HG03439 (cell line): ENCODE measurements around the gene CSMD2.
"Not testable (repeated sequence)": the region's sequence is repeated elsewhere in the genome, so short reads cannot be mapped to it uniquely, and the experiment has no call there.

ENCODE experiments used
- ATAC-seq: cut with Tn5 transposase; IDR thresholded peaks from one replicate; pipeline ENCODE4 v1.9.1; 2021; ENCODE audit warnings: mild to moderate bottlenecking, moderate library complexity; ENCODE audit not compliant: unreplicated experiment

The CSMD2 gene

DNA sequence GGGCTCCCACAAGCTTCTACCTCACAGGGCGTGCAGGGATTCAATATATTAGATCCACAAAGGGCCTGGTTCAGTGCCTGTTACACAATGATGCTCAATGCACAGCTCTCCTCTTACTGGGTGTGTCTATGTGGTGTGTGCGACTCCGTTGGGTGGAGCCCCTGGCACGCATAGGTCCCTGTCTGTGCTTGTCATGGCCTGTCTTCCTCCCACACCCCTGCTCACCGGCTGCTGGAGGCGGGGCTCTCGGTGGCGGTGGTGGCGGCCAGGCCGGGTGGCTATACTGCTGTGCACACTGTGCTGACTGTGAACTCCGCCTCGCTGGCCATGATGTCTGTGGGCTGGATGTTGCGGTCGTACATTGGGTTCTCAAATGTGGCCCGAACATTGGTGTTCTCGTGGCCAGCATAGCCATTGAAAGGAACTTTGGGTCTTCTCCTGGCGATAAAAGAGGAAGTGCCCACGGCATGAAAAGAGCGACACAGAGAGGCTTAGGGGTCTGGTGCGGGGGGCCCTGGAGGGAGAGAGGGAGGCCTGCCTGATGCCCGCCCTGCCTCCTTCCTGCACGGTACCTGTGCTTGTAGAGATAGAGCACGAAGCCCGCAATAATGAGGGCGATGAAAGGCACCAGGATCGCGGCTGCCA is 645.7 kb downstream of the CSMD2 start:
- ATAC-seq: no peak

DNA sequence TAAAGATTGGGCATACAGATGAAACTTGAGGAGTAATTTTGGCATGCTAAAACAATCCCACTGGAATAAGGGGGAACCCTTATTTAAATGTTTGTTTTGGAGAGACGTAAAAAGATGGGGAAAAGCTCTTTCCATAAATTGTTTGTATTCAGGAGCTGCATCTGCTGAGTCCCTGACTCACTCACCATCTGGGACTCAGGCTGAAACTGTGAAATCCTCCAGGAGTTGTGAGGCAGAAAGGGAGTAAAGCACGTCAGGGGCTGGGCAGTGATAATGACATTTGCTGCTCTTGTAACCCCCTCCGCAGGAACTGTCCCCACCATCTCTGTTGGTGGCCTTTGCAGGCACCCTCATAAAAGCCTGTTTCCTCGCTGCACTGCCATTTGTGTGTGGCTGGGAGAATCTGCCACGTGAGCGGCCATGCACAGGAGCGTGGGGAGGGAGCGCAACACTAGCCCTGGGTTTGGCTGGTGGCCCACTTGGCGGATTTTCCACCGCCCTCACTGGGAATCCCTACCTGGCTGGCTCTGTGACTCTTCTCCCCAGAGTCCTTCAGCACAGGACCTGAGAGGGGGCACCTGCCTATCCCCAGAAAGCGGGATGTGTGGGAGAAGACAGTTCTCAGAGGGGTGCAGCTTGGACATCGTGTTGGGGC is 647.3 kb downstream of the CSMD2 start:
- ATAC-seq: no peak

DNA sequence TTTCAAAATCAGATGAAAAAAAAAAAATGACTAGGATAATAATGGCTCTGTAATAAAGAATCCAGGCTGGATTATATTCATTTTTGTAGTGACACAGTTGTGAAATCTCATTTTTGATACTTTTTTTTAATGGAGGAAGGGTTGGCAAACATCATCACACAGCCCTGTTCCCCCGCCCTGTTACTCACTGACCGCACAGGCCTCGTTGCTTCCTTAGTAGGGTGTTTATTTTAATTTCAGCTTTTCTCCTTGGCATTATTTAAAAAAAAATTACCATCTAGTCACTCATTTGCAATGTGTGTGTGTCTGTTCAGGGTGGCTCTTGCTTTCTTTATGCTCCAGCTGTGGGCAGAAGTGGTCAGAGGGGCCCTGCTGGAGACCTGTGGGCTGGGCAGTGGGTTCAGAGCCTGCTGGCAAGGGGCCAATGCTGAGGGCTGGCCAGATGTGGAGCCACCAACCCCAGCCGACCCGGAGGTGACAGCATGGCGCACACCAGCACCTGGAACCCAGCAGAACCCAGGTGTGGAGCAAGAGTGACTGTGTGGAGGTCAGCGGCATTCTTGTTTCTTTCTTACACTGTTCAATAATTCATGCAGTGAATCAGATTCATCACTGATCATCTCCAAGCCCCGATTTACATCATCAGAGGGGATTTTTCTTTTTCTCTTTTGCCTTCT is 648.0 kb downstream of the CSMD2 start:
- no peak for ATAC-seq

DNA sequence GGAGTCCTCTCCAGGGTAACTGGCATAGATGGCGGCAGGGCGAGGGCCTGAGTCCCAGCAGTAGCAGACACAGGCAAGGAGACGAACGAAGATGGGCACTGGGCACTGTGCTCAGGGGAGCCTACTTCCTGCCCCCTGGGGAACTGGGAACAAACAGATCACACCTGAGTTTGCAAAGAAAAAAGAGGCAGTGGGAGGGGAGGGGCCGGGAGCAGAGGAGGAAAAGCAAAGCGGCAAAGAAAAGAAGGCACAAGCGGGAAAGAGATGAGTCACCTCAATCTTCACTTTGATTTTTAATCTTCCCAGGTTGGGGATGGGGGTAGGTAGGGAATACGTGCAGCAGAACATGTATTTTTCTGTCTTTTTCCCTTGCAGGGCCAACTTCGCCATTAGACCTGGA is 648.6 kb downstream of the CSMD2 start:
- no peak for ATAC-seq

DNA sequence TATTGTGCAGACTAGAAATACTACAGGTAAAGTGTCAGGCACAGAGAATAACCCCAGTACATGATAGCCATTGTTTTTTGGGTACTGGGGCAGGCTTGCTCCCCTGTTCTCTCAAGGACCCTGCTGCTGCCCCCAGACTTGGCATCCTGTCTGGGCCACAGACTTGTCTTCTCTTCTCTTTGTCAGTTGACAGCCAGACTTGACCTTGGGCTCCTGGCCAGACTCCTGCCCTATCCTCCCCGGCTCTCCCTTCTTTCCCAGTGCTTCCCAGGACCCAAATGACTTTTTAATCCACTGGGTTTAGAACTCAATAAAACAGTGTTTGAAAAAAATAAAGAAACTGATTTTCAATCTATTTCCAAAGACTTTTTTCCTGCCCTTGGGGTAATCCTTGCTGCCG is 649.4 kb downstream of the CSMD2 start:
- ATAC-seq: no peak

DNA sequence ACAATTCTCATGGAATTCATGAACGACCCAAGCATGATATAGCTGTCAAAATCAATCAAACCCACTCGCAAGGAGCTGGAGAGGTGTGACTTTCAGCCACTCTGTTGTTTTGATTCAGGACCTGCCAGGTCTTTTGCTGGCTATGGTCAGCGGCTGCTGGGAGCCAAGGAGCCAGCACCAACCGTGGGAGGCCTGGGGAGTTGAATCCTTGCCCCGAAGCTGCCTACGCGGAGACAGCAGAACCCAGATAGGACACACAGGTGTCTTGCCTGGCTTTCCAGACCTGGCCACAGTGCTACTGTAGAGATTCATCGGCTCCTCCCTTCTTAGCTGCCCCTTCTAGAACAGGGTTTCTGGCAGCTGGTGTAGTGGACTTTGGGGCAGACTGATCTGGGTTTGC is 649.9 kb downstream of the CSMD2 start:
- no peak for ATAC-seq

DNA sequence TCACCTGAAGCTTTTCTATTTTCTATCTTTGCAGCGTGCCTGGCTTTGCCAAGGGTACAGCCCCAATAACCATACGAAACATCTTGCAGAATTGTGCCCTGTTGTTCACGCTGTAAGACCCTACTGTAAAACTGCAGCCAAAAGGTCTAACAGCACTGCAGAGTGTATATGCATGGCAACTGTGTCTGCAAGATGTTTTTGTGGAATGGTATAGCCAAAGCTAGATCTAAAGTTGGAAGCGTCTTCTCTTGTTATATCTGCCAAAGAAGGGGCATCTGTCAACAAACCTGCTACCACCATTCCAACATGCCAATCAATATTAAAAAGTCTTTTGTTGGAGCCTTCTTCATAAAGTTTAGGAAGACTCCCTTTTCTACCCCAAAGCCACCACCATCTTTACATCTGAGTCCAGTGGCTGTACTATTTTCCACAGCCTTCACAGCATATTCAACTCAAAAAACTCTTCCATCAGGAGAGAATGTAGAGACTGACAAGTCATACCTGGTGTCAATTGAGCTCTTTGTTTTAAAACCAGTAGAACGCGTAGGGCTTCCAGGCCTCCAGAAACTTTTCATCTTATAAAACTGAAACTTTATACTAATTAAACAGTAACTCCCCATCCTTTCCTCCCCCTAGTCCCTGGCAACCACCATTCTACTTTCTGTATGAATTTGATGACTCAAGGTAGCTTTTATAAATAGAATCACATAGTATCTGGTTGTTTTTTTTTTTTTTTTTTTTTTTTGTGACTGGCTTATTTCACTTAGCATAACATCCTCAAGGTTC is 652.6 kb downstream of the CSMD2 start:
- ATAC-seq: no peak

DNA sequence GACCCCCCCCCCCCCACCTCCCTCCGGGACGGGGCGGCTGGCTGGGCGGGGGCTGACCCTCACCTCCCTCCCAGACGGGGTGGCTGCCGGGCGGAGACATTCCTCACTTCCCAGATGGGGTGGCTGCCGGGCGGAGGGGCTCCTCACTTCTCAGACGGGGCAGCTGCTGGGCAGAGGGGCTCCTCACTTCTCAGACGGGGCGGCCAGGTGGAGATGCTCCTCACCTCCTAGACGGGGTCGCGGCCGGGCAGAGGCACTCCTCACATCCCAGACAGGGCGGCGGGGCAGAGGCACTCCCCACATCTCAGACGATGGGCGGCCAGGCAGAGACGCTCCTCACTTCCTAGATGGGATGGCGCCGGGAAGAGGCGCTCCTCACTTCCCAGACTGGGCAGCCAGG is 655.8 kb downstream of the CSMD2 start:
- ATAC-seq: not testable (repeated sequence)

DNA sequence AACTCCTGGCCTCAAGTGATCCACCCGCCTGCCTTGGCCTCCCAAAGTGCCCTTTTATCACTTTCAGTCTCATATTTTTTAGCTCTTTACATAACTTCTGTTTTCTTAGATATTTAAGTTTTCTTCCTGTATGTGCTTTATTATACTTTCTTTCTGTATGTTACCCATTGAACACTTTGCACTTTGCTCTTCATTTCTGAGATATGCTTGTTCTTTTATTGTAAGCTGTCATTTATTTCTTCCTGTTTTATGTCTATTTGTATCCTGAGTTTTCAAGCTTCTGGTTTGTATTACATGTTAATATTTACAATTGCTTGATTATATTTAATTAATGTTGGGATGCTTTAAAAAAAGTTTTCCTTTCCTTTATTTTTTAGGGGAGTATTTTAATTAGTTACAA is 656.9 kb downstream of the CSMD2 start:
- ATAC-seq: no peak

DNA sequence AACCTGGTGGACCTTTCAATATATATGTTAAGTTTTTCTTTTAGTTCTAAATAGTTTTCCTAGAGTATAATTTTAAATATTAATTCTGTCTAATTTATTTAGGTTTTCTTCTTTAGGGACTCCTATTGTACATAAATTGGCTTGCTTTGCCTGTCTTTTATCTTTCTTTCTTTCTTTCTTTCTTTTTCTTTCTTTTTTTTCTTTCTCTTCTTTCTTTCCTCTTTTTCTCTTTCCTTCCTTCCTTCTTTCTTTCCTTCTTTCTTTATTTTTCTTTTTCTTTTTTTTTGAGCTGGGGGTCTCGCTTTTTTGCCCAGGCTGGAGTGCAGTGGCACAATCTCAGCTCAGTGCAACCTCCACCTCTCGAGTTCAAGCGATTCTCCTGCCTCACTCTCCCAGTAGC is 657.4 kb downstream of the CSMD2 start:
- ATAC-seq: no peak

DNA sequence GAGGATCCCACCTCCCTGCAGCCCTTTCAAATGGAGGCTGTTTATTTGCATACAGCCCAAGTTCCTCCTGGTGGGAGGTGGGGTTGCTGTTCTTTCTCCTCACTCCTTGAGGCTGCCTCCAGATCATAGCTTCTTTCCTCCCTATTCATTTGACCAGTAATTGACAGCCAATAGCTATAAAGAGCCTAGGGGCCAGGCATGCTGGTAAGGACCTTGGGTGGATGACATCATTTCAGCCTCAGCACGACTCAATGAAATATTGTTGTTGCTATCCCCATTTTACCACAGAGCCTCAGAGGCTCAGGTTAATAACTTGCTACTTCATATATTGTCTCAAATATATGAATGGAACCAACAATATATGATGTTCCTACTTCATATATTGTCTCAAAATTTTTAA is 661.5 kb downstream of the CSMD2 start:
- ATAC-seq: no peak

DNA sequence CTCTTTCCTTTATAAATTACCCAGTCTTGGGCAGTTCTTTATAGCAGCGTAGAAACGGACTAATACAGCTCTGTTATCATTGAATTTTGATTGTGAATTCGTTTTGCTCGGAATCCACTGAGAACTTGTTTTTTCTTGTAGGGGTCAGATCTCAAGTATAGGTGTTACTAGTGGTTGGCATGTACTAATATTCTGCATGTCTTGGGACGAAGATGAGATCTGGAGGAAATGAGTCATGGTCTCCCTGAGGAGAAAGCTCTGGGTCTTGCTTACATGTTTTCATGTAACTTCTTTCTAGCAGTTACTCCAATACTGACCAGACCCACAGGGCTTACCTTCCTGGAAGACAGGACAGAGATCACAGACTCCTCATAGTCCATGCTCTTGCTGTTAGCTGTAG is 662.3 kb downstream of the CSMD2 start:
- no peak for ATAC-seq

DNA sequence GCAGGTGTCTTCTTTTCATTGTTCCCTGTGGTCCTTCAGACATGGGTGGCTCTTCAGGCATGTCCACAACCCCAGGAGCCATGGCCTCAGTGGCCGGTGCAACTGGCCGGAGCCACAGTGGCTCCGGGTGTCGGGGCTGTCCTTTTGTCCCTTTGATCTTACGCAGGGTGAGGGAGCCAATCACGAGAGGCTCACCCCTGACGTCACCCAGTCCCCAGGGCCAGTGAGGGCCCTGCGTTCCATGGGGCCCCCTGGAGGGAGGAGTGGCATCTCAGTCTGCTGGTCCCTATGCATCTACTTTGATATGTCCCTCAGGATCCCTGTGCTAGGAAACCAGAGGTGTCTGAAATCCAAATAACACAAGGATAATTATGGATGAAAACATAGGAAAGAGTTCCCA is 663.3 kb downstream of the CSMD2 start:
- ATAC-seq: no peak

DNA sequence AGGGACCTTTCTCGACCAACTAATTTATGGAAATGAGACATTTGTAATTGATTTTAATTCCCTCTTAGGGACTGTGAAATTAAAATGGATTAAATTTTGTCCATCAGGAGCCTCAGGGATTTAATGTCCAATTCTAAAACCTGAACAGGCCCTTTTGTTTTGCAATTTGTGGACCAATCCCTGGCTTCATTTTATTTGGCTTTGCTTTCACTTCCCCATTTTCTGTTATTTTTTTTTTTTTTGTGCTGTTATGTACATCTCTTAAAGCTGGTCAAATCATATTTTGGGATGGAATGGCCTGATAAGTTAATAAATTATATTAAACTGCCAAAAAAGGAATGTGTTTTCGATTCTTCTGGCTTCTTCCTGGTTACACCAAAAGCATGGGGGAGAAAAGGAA is 663.7 kb downstream of the CSMD2 start:
- no peak for ATAC-seq

DNA sequence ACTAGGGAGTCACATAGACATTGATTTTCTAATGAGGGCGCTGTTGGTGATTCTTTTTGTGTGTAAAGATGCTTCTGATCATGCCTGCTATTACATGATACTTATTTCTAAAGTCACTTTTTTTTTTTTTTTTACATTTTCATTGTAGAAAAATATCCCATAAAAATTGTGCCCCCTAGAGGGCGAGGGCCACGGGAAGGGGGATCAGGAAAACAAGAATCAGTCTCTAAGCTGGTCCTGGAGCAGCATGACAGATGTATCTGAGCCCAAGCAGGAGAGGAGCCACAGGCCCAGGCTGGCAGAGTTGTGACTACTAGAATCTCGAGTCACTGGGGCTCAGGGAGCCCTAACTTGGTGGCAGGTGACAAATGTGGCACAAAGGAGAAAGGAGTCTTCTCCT is 664.5 kb downstream of the CSMD2 start:
- ATAC-seq: no peak

DNA sequence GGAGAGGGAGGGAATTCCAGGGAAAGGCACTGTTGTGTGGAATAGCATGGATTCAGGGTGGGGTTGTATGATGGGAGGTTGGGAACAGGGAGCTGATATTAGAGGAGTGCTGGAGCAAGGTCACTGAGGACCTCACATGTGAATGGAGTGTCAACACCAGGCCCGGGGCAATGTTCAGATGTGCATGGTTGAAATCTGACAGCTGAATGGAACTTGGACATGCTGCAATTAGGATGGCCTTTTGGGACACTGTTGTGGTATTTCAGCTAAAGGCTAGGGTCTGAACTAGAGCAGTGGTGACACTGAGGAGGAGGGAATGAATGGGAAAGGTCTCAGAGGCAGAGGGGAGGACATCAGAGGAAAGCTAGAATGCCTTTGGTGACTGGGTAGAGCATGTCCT is 667.6 kb downstream of the CSMD2 start:
- no peak for ATAC-seq

DNA sequence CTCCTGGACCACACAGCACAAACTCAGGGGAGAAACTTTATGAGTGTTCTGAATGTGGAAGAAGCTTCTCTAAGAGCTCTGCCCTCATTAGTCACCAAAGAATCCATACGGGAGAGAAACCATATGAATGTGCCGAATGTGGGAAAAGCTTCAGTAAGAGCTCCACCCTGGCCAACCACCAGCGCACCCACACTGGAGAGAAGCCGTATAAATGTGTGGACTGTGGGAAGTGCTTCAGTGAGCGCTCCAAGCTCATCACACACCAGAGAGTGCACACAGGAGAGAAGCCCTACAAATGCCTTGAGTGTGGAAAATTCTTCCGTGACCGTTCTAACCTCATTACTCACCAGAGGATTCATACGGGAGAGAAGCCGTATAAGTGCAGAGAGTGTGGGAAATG is 670.1 kb downstream of the CSMD2 start:
- no peak for ATAC-seq

DNA sequence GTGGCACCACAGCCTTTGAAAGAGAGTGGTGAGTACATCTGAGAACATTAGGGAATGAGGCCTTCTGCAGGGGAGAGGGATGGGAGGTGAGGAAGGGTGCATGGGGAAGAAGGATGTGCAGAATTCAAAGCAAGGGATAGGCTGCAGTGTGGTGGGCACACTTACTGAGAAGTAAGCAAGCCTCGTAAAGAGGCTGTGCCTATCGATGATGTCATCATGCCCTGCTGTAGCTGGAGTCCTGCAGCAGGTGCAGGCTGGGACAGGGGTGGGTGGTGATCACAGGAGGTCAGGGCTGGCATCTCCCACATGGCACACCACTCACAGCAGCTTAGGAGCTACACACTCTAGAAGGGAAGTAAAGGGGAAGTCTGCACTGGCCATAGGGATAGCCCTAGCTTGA is 676.4 kb downstream of the CSMD2 start:
- no peak for ATAC-seq

DNA sequence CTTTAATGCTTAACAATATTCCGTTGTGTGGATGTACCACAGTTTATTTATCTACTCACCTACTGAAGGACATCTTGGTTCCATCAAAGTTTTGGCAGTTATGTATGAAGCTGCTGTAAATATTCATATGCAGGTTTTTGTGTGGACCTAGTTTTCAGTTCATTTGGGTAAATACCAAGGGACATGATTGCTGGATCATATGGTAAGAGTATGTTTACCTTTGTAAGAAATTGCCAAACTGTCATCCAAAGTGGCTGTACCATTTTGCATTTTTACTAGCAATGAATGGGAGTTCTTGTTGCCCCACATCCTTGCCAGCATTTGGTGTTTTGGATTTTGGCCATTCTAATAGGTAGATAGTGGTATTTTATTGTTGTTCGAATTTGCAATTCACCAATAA is 682.6 kb downstream of the CSMD2 start:
- no peak for ATAC-seq

DNA sequence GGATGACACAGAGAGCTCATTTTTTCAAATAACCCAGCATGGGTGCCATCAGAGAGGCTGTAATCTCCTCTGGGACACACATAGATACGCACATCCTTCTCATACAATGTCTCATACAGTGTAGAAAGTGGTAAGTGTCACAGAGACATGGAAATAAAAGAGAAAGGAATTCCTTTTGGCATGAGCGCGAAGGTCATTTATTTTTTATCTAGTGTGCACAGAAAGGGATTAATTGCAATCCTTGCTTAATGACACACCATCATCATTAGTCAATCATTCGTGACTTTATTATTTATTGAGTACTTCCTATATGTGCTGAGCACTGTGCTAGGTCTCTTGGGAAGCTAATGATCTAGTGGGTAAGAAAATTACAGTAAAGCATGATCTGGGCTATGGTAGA is 687.6 kb downstream of the CSMD2 start:
- ATAC-seq: no peak

DNA sequence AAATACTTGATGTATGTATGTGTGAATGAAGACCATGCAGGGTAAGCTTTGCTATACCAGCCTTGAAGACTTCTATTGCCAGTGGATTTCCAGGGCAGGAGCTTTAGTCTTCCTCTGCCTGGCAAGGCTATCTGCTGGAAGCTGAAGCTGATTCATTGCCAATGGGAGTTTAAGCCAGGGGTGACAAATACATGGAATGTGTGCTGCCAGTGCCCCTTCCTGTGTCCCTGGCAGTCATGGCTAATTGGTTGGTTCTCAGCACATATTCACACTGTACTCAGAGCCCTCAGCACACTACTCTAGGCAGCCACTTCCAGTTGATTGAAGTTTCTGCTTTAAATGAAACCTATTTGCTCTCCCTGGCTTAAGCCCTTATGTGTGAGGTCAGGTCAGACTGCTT is 691.1 kb downstream of the CSMD2 start:
- no peak for ATAC-seq
